ENCODE data around the gene CANT1.

DNA sequence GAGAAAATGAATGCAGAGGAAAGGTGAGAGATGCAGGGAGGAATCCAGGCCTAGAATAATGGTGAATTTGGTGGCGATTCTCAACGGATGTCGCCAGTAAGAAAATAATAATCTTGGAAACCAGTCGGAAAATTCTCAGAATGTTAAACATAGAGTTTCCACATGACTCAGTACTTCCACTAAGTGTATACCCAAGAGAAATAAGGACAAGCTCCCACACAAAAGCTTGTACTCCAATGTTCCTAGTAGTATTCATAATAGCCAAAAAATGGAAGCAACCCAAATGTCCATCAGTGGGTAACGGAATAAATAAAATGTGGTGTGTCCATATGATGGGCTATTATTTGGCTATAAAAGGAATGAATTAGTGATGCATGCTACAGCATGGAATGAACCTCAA is 45.6 kb upstream of the CANT1 start:
- TF ChIP-seq POLR2A (IDR thresholded peaks at IDR 0.05) = no peak
- TF ChIP-seq POLR2AphosphoS5 (IDR thresholded peaks at IDR 0.05) = no peak

Data from stomach (tissue), 4 donors.